Activated B cell treated with CpG ODN at 0.5 μM for 24 hours (primary cell): ENCODE results near the gene KCNMA1. TPM values are rescaled to one million over a fixed set of nuclear protein-coding genes. Genes with fewer than 3 reads are reported as not detected.
"Not testable (repeated sequence)": the region's sequence is repeated elsewhere in the genome, so short reads cannot be mapped to it uniquely, and the experiment has no call there.

Experiments used
- ATAC-seq: fragments of 200-7000 bp; cut with Tn5 transposase; one replicate; pipeline ENCODE4 v1.10.0; 2021; ENCODE audit warnings: low read depth, mild to moderate bottlenecking, moderate library complexity
- CTCF ChIA-PET: fragments of 350-600 bp; sonication (Branson Sonifier 250); formaldehyde crosslinking; loops from one replicate; lab custom pipeline; 2021; ENCODE audit warnings: antibody characterized with exemption; lab: Charles Lee
- POLR2A ChIA-PET: fragments of 350-600 bp; sonication (Branson Sonifier 250); formaldehyde crosslinking; loops from one replicate; lab custom pipeline; 2021; ENCODE audit warnings: antibody characterized with exemption; lab: Charles Lee
- DNase-seq: peaks from one replicate; pipeline ENCODE4 v3.0.0; 2022
- H3K27ac Mint-ChIP-seq: one replicate; pipeline ENCODE4 v1.8.0; 2020; ENCODE audit warnings: mixed read lengths
- H3K27me3 Mint-ChIP-seq: one replicate; pipeline ENCODE4 v1.8.0; 2021; ENCODE audit warnings: mixed read lengths
- H3K36me3 Mint-ChIP-seq: one replicate; pipeline ENCODE4 v1.8.0; 2021; ENCODE audit warnings: low read depth, mixed read lengths
- H3K4me1 Mint-ChIP-seq: one replicate; pipeline ENCODE4 v1.8.0; 2021; ENCODE audit warnings: mixed read lengths
- H3K4me3 Mint-ChIP-seq: one replicate; pipeline ENCODE4 v1.8.0; 2020; ENCODE audit warnings: mild to moderate bottlenecking, mixed read lengths
- H3K9me3 Mint-ChIP-seq: one replicate; pipeline ENCODE4 v1.8.0; 2020; ENCODE audit warnings: mixed read lengths
- CTCF ChIP-seq: fragments of 200-600 bp; IDR thresholded peaks from one replicate; pipeline ENCODE4 v1.8.0; 2022; ENCODE audit warnings: antibody characterized with exemption, mild to moderate bottlenecking
- intact Hi-C: fragments of 100-400 bp; cut with micrococcal nuclease; formaldehyde crosslinking; loops from one replicate; pipeline ENCODE4 v1.15.1; 2024
- total RNA-seq: library from RNA; stranded (reverse); gene quantifications from 2 replicates; pipeline ENCODE4 v1.2.3, GENCODE V29; 2022

The KCNMA1 gene
- total RNA-seq, 1 donor from 2014 or later = 3.7 TPM

GRCh38 chr10:77417806-77418640 is 219.6 kb downstream of the KCNMA1 start:
- H3K9me3 Mint-ChIP-seq = no peaks in the 10 kb centered on the region
- H3K27me3 Mint-ChIP-seq = peaks cover 4% of the 10 kb centered on the region
- TF ChIP-seq CTCF = no peak
- no peak for DNase-seq
- H3K4me1 Mint-ChIP-seq = no peaks in the 10 kb centered on the region
- H3K4me3 Mint-ChIP-seq = no peak overlapping the region
- POLR2A ChIA-PET = no interaction called here
- intact Hi-C loops = no loop called here
- no peak overlapping the region for H3K27ac Mint-ChIP-seq
- H3K36me3 Mint-ChIP-seq = no peaks in the 10 kb centered on the region
- no peak for ATAC-seq
- CTCF ChIA-PET = no interaction called here

- no peak overlapping the region for H3K4me3 Mint-ChIP-seq
- DNase-seq (no peak), ATAC-seq (no peak)
- H3K27ac Mint-ChIP-seq = no peak overlapping the region
- intact Hi-C loops = no loop called here
- no peaks in the 10 kb centered on the region for H3K4me1 Mint-ChIP-seq
- no peak for TF ChIP-seq CTCF
- POLR2A ChIA-PET = no interaction called here
- no peaks in the 10 kb centered on the region for H3K9me3 Mint-ChIP-seq
- H3K36me3 Mint-ChIP-seq = no peaks in the 10 kb centered on the region
- CTCF ChIA-PET = no interaction called here
- peaks cover 1% of the 10 kb centered on the region for H3K27me3 Mint-ChIP-seq
Observed at GRCh38 chr10:77417359-77417758, 220.2 kb downstream of the KCNMA1 start.

- H3K27ac Mint-ChIP-seq = no peak overlapping the region
- H3K9me3 Mint-ChIP-seq = no peaks in the 10 kb centered on the region
- peaks cover 1% of the 10 kb centered on the region for H3K27me3 Mint-ChIP-seq
- ATAC-seq = no peak
- no peaks in the 10 kb centered on the region for H3K36me3 Mint-ChIP-seq
- ChIA-PET POLR2A (no interaction called here), CTCF (no interaction called here)
- intact Hi-C loops = no loop called here
- no peak for DNase-seq
- TF ChIP-seq CTCF = no peak
- H3K4me3 Mint-ChIP-seq = no peak overlapping the region
- no peaks in the 10 kb centered on the region for H3K4me1 Mint-ChIP-seq
Observed at GRCh38 chr10:77416311-77417135, 221.1 kb downstream of the KCNMA1 start.

- Mint-ChIP-seq H3K27ac (no peak overlapping the region), H3K36me3 (no peaks in the 10 kb centered on the region), H3K27me3 (peaks cover 1% of the 10 kb centered on the region), H3K9me3 (no peaks in the 10 kb centered on the region), H3K4me3 (no peak overlapping the region), H3K4me1 (no peaks in the 10 kb centered on the region)
- DNase-seq = no peak
- TF ChIP-seq CTCF = no peak
- ChIA-PET POLR2A (no interaction called here), CTCF (no interaction called here)
- no peak for ATAC-seq
- intact Hi-C loops = no loop called here
Observed at GRCh38 chr10:77415313-77415960, 222.2 kb downstream of the KCNMA1 start.

- Mint-ChIP-seq H3K36me3 (no peaks in the 10 kb centered on the region), H3K27me3 (peaks cover 1% of the 10 kb centered on the region), H3K4me3 (no peak overlapping the region), H3K9me3 (no peaks in the 10 kb centered on the region), H3K4me1 (no peaks in the 10 kb centered on the region), H3K27ac (no peak overlapping the region)
- ChIA-PET POLR2A (no interaction called here), CTCF (no interaction called here)
- ATAC-seq (no peak), DNase-seq (no peak)
- intact Hi-C loops = no loop called here
- TF ChIP-seq CTCF = no peak
Observed at GRCh38 chr10:77413231-77413630, 224.4 kb downstream of the KCNMA1 start.

GRCh38 chr10:77412573-77413133 is 225.0 kb downstream of the KCNMA1 start:
- H3K27me3 Mint-ChIP-seq, H3K27ac Mint-ChIP-seq, H3K9me3 Mint-ChIP-seq, H3K4me1 Mint-ChIP-seq, H3K36me3 Mint-ChIP-seq, intact Hi-C loops, POLR2A ChIA-PET, H3K4me3 Mint-ChIP-seq, CTCF ChIA-PET, DNase-seq: not testable (repeated sequence)
- ATAC-seq = peak; percentile 45
